Measurements from ENCODE around the gene CABP5. TPM values are rescaled to one million over a fixed set of nuclear protein-coding genes. Genes with fewer than 3 reads are reported as not detected.

CABP5 gene
- total and polyA plus RNA-seq, 8 donors: not detected

DNA sequence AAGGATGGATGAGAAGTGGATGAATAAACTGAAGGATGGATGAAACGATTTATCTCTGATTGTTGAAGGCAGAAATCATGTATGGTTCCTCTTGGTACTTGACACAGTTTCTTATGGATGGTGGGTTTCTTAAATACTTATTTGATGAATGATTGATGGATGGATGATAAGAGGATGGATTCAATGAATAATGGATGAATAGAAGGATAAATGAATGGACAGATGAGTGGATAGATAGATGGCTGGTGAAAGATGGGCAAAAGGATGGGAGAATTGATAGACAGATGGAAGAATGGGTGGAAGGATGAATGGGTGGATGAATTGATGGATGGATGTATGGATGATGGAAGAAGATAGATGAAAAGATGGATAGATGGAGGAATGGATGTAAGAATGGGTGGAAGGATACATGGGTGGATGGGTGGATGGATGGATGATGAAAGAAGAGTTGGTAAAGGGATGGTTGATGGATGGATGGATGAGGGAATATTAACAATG is 47.6 kb downstream of the CABP5 start:
- Histone ChIP-seq H3K4me3 (no peak overlapping the region), H3K9me3 (peaks cover 0 to 9% (median 2%) of the 10 kb centered on the region in 4 donors), H3K27ac (no peak overlapping the region), H3K36me3 (no peaks in the 10 kb centered on the region), H3K4me1 (no peaks in the 10 kb centered on the region), H3K27me3 (peaks cover 0 to 37% (median 8%) of the 10 kb centered on the region in 3 donors)
- intact Hi-C loops (cut with DNase I; ENCODE audit: low total_unique reads): no loop called here
- WGBS, 5 donors: 56 to 67% (median 62%) methylated on average over 1 of the region's 1 CpG
- no peak for TF ChIP-seq EP300 (IDR thresholded peaks at IDR 0.05)
- TF ChIP-seq, protein P1, sequence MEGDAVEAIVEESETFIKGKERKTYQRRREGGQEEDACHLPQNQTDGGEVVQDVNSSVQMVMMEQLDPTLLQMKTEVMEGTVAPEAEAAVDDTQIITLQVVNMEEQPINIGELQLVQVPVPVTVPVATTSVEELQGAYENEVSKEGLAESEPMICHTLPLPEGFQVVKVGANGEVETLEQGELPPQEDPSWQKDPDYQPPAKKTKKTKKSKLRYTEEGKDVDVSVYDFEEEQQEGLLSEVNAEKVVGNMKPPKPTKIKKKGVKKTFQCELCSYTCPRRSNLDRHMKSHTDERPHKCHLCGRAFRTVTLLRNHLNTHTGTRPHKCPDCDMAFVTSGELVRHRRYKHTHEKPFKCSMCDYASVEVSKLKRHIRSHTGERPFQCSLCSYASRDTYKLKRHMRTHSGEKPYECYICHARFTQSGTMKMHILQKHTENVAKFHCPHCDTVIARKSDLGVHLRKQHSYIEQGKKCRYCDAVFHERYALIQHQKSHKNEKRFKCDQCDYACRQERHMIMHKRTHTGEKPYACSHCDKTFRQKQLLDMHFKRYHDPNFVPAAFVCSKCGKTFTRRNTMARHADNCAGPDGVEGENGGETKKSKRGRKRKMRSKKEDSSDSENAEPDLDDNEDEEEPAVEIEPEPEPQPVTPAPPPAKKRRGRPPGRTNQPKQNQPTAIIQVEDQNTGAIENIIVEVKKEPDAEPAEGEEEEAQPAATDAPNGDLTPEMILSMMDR (IDR thresholded peaks at IDR 0.05): no peak
- no peak for TF ChIP-seq POLR2A (IDR thresholded peaks at IDR 0.05)
- TF ChIP-seq POLR2AphosphoS5 (IDR thresholded peaks at IDR 0.05): no peak
- DNase-seq: no peak

DNA sequence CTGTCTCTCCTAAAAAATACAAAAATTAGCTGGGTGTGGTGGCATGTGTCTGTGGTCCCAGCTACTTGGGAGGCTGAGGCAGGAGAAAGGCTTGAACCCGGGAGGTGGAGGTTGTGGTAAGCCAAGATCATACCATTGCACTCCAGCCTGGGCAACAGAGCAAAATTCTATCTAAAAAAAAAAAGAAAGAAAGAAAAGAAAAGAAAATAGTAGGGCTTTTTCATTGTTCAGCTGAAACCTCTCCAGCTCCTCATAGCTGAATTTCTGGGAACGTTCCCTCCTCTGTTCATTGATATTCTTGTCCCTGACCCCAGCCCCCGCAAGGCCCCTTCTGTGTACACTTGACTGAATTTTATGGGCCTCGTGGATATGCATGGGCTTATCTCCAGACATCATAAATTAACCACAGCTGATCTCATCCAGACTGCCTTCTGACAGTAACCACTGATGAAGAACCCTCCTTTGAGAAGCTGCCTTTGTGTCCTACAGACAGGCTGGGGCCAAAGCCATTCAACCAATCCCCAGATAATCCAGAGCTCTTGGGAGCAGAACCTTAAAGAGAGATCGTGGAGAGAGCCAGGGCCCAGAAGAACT is 49.6 kb downstream of the CABP5 start, which contains the start of gene ELSPBP1:
ELSPBP1 (plus strand) TSS at position 424 of the 594 bp plus-strand sequence. CDS start 14,036 bp downstream, outside the sequence.
- no peaks in the 10 kb centered on the region for H3K36me3 ChIP-seq
- intact Hi-C loops (cut with DNase I; ENCODE audit: low total_unique reads): no loop called here
- H3K27me3 ChIP-seq: peaks cover 0 to 48% (median 20%) of the 10 kb centered on the region in 3 donors
- no peaks in the 10 kb centered on the region for H3K4me1 ChIP-seq
- H3K9me3 ChIP-seq: no peaks in the 10 kb centered on the region
- DNase-seq: peak in 1 of 2 donors; percentile 5
- 48 to 63% (median 56%) methylated on average over 5 of the region's 5 CpGs for WGBS, 5 donors
- no peak within 1 kb of the TSS for H3K4me3 ChIP-seq
- TF ChIP-seq POLR2A (IDR thresholded peaks at IDR 0.05): no peak
- TF ChIP-seq EP300 (IDR thresholded peaks at IDR 0.05): no peak
- no peak within 1 kb of the TSS for H3K27ac ChIP-seq

DNA sequence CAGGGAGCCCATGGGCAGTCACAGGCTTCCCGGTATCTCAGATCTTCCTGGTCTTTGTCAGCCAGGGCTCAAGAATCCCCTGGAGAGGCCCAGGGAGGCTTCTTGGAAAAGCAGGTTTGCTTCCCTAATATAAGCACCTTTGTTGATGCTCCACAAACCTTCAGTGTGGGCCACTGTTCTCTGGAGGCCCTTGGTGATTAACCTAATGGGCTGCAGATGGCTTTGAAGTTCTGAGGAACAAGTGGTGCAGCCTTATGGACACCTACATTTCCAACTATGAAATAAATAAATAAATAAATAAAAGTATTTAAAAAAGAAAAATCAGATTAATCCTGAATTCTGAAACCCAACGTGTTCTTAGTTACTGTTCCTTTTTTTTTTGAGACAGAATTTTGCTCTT is 51.8 kb downstream of the CABP5 start, which contains the start of gene BSPH1:
BSPH1 (minus strand) TSS at position 101 of the 400 bp plus-strand sequence; CDS start at position 12, 89 bp downstream.
- TF ChIP-seq, protein P1 (IDR thresholded peaks at IDR 0.05): no peak
- no peak for TF ChIP-seq EP300 (IDR thresholded peaks at IDR 0.05)
- no peak for TF ChIP-seq POLR2A (IDR thresholded peaks at IDR 0.05)
- TF ChIP-seq POLR2AphosphoS5 (IDR thresholded peaks at IDR 0.05): no peak
- H3K27ac ChIP-seq: no peak within 1 kb of the TSS
- DNase-seq: no peak
- H3K27me3 ChIP-seq: peaks cover 0 to 68% (median 27%) of the 10 kb centered on the region in 3 donors
- H3K9me3 ChIP-seq: no peaks in the 10 kb centered on the region
- no peak within 1 kb of the TSS for H3K4me3 ChIP-seq
- WGBS, 5 donors: 57 to 72% (median 67%) methylated on average over 2 of the region's 2 CpGs
- intact Hi-C loops (cut with DNase I; ENCODE audit: low total_unique reads): no loop called here
- no peaks in the 10 kb centered on the region for H3K36me3 ChIP-seq
- H3K4me1 ChIP-seq: no peaks in the 10 kb centered on the region

- Histone ChIP-seq H3K36me3 (no peaks in the 10 kb centered on the region), H3K4me1 (no peaks in the 10 kb centered on the region), H3K27me3 (peaks cover 0 to 68% (median 27%) of the 10 kb centered on the region in 3 donors), H3K4me3 (no peak overlapping the region), H3K9me3 (no peaks in the 10 kb centered on the region), H3K27ac (no peak overlapping the region)
- no peak for TF ChIP-seq POLR2A (IDR thresholded peaks at IDR 0.05)
- no peak for TF ChIP-seq POLR2AphosphoS5 (IDR thresholded peaks at IDR 0.05)
- TF ChIP-seq, protein P1 (IDR thresholded peaks at IDR 0.05): no peak
- no peak for TF ChIP-seq EP300 (IDR thresholded peaks at IDR 0.05)
- intact Hi-C loops (cut with DNase I; ENCODE audit: low total_unique reads): no loop called here
- WGBS, 5 donors: 47 to 58% (median 49%) methylated on average over 9 to 10 of the region's 10 CpGs
- no peak for DNase-seq
Measured at GRCh38 chr19:47991191-47991808, 52.6 kb downstream of the CABP5 start.

Other genes starting within 250 kb of the CABP5 start
- gene TPRX1, start 239.5 kb downstream of the CABP5 start, total RNA-seq: not detected
- not detected for gene TPRX1, start 239.5 kb downstream of the CABP5 start, polyA plus RNA-seq
- not detected for gene CRX, start 222.1 kb downstream of the CABP5 start, total RNA-seq
- not detected for gene CRX, start 222.1 kb downstream of the CABP5 start, polyA plus RNA-seq
- not detected for gene TPRX2, start 184.8 kb downstream of the CABP5 start, total RNA-seq
- not detected for gene TPRX2, start 184.8 kb downstream of the CABP5 start, polyA plus RNA-seq
- 10 to 100 TPM in 1 of 5 donors, 1 to 10 TPM in 1, not detected in 3; 6.8 to 13.4 TPM for gene SULT2A1, start 157.8 kb downstream of the CABP5 start, total RNA-seq
- gene SULT2A1, start 157.8 kb downstream of the CABP5 start, polyA plus RNA-seq: 10 to 100 TPM in 1 of 3 donors, 1 to 10 TPM in 1, under 1 TPM in 1; 0.48 to 16.5 (median 8.5) TPM
- not detected for gene BSPH1, start 51.9 kb downstream of the CABP5 start, total RNA-seq
- not detected for gene BSPH1, start 51.9 kb downstream of the CABP5 start, polyA plus RNA-seq
- not detected for gene ELSPBP1, start 49.4 kb downstream of the CABP5 start, total RNA-seq
- gene ELSPBP1, start 49.4 kb downstream of the CABP5 start, polyA plus RNA-seq: not detected
- gene PLA2G4C, start 66.7 kb upstream of the CABP5 start, total RNA-seq: 10 to 100 TPM in 1 of 5 donors, 1 to 10 TPM in 4; 1.4 to 90.2 (median 6.2) TPM
- 1 to 10 TPM; 3.7 to 6.7 (median 5.7) TPM for gene PLA2G4C, start 66.7 kb upstream of the CABP5 start, polyA plus RNA-seq
- gene LIG1, start 126.3 kb upstream of the CABP5 start, total RNA-seq: 10 to 100 TPM; 16.0 to 35.6 (median 19.7) TPM
- 10 to 100 TPM; 15.9 to 48.2 (median 16.8) TPM for gene LIG1, start 126.3 kb upstream of the CABP5 start, polyA plus RNA-seq
- 10 to 100 TPM in 2 of 5 donors, 1 to 10 TPM in 3; 1.3 to 28.0 (median 4.0) TPM for gene ZSWIM9, start 126.6 kb upstream of the CABP5 start, total RNA-seq
- 1 to 10 TPM; 3.0 to 6.9 (median 3.5) TPM for gene ZSWIM9, start 126.6 kb upstream of the CABP5 start, polyA plus RNA-seq
- 10 to 100 TPM in 4 of 5 donors, 1 to 10 TPM in 1; 5.2 to 63.6 (median 39.4) TPM for gene CARD8, start 211.8 kb upstream of the CABP5 start, total RNA-seq
- 10 to 100 TPM; 16.0 to 20.7 (median 17.1) TPM for gene CARD8, start 211.8 kb upstream of the CABP5 start, polyA plus RNA-seq
- gene ZNF114, start 226.0 kb upstream of the CABP5 start, total RNA-seq: under 1 TPM in 1 of 5 donors, not detected in 4; 0.55 TPM
- under 1 TPM in 1 of 3 donors, not detected in 2; 0.10 TPM for gene ZNF114, start 226.0 kb upstream of the CABP5 start, polyA plus RNA-seq